Measurements from ENCODE around the gene INTS1. TPM values are rescaled to one million over a fixed set of nuclear protein-coding genes. Genes with fewer than 3 reads are reported as not detected.

Gene INTS1
- total and polyA plus RNA-seq, 4 donors = 31.2 to 121 (median 46.0) TPM

GRCh38 chr7:1536455-1536742 lies 32.2 kb upstream of the INTS1 start:
- Histone ChIP-seq H3K4me3 (no peak overlapping the region), H3K27me3 (ENCODE audit: control insufficient read depth in 3 of 3, insufficient read depth in 3 of 3, low read length in 2 of 3) (peaks cover 0 to 7% (median 3%) of the 10 kb centered on the region in 3 donors), H3K4me1 (ENCODE audit: control insufficient read depth in 5 of 5, insufficient read depth in 5 of 5, low read length in 5 of 5) (peaks cover 3 to 44% (median 24%) of the 10 kb centered on the region in 5 donors), H3K27ac (ENCODE audit: low read depth in 1 of 2, low read length in 1 of 2) (peak overlapping the region; percentile 97), H3K36me3 (ENCODE audit: control insufficient read depth in 4 of 4, insufficient read depth in 4 of 4, low read length in 4 of 4) (peaks cover 0 to 31% (median 3%) of the 10 kb centered on the region in 4 donors), H3K9ac (ENCODE audit: insufficient read depth in 1 of 2, low read length in 2 of 2) (no peak overlapping the region), H3K9me3 (ENCODE audit: control insufficient read depth in 4 of 4, insufficient read depth in 3 of 4, low read length in 3 of 4) (no peaks in the 10 kb centered on the region)
- no peak for ATAC-seq (ENCODE audit: insufficient read depth, low FRiP score)
- 71 to 88% methylated on average over 7 of the region's 7 CpGs for WGBS, 2 donors
- no peak for DNase-seq
- no peak for TF ChIP-seq CTCF (IDR thresholded peaks at IDR 0.05; ENCODE audit: control extremely low read depth, extremely low read depth)

GRCh38 chr7:1535701-1536454 lies 31.7 kb upstream of the INTS1 start:
- Histone ChIP-seq H3K27me3 (ENCODE audit: control insufficient read depth in 3 of 3, insufficient read depth in 3 of 3, low read length in 2 of 3) (peaks cover 0 to 7% (median 3%) of the 10 kb centered on the region in 3 donors), H3K27ac (ENCODE audit: low read depth in 1 of 2, low read length in 1 of 2) (peak overlapping the region; percentile 97), H3K9ac (ENCODE audit: insufficient read depth in 1 of 2, low read length in 2 of 2) (no peak overlapping the region), H3K4me1 (ENCODE audit: control insufficient read depth in 5 of 5, insufficient read depth in 5 of 5, low read length in 5 of 5) (peaks cover 3 to 44% (median 24%) of the 10 kb centered on the region in 5 donors), H3K9me3 (ENCODE audit: control insufficient read depth in 4 of 4, insufficient read depth in 3 of 4, low read length in 3 of 4) (no peaks in the 10 kb centered on the region), H3K36me3 (ENCODE audit: control insufficient read depth in 4 of 4, insufficient read depth in 4 of 4, low read length in 4 of 4) (peaks cover 0 to 26% (median 3%) of the 10 kb centered on the region in 4 donors), H3K4me3 (no peak overlapping the region)
- DNase-seq = no peak
- no peak for TF ChIP-seq CTCF (IDR thresholded peaks at IDR 0.05; ENCODE audit: control extremely low read depth, extremely low read depth)
- 75 to 79% methylated on average over 42 of the region's 42 CpGs for WGBS, 2 donors
- ATAC-seq (ENCODE audit: insufficient read depth, low FRiP score) = no peak

- Histone ChIP-seq H3K4me3 (no peak overlapping the region), H3K9me3 (ENCODE audit: control insufficient read depth in 4 of 4, insufficient read depth in 3 of 4, low read length in 3 of 4) (no peaks in the 10 kb centered on the region), H3K27ac (ENCODE audit: low read depth in 1 of 2, low read length in 1 of 2) (peak overlapping the region; percentile 22 to 66), H3K9ac (ENCODE audit: insufficient read depth in 1 of 2, low read length in 2 of 2) (no peak overlapping the region), H3K27me3 (ENCODE audit: control insufficient read depth in 3 of 3, insufficient read depth in 3 of 3, low read length in 2 of 3) (peaks cover 0 to 7% (median 3%) of the 10 kb centered on the region in 3 donors), H3K36me3 (ENCODE audit: control insufficient read depth in 4 of 4, insufficient read depth in 4 of 4, low read length in 4 of 4) (peaks cover 0 to 18% (median 0%) of the 10 kb centered on the region in 4 donors), H3K4me1 (ENCODE audit: control insufficient read depth in 5 of 5, insufficient read depth in 5 of 5, low read length in 5 of 5) (peaks cover 3 to 47% (median 24%) of the 10 kb centered on the region in 5 donors)
- WGBS, 2 donors = 64% methylated on average over 6 of the region's 6 CpGs
- ATAC-seq (ENCODE audit: insufficient read depth, low FRiP score) (no peak), DNase-seq (no peak)
- TF ChIP-seq CTCF (IDR thresholded peaks at IDR 0.05; ENCODE audit: control extremely low read depth, extremely low read depth) = no peak
These were observed 30.9 kb upstream of the INTS1 start for GRCh38 chr7:1535100-1535458.

All from lung (tissue), 12 donors.